K562 (cell line): ENCODE results near the gene TP53RK. TPM values are rescaled to one million over a fixed set of nuclear protein-coding genes. Genes with fewer than 3 reads are reported as not detected.

Experiments used
- ATAC-seq: fragments of 200-7000 bp; cut with Tn5 transposase; 3 replicates; pipeline ENCODE4 v1.9.1; 2020; ENCODE audit warnings: moderate library complexity
- BruUV-seq: library from RNA; stranded (reverse); fragments of 400-500 nt; replicated peaks from 2 replicates; lab custom pipeline; 2021; lab: Mats Ljungman, UMichigan
- CTCF ChIA-PET: fragments of 300-600 bp; formaldehyde crosslinking; extraction: SDS; loops from one replicate; lab custom pipeline; 2021; ENCODE audit warnings: low intra/inter-chr PET ratio; lab: Yijun Ruan, JAX
- POLR2A ChIA-PET: fragments of 300-600, 350-650 bp; sonication (Branson Sonifier 250); formaldehyde crosslinking; extraction: SDS; loops from one replicate; lab custom pipeline; 2021; ENCODE audit warnings: antibody characterized with exemption, inconsistent platforms; lab: Yijun Ruan, JAX
- DNase-seq, 4 experiments: peaks; one replicate each; pipeline versions ENCODE4 v3.0.0 to v3.0.0-alpha.2; 2011 to 2018; ENCODE audit warnings: low spot score in 3 of 4, mixed read lengths in 3 of 4; ENCODE audit errors: extremely low read depth in 1 of 4
- FAIRE-seq: peaks from 2 replicates; lab custom pipeline; 2011; peaks lifted over from hg19 to GRCh38; lab: Jason Lieb, UNC
- H2AFZ ChIP-seq: 2 replicates; pipeline ENCODE4 v1.6.0; 2011; ENCODE audit warnings: low read depth, low read length, control low read depth, inconsistent platforms
- H3K27ac ChIP-seq: fragments of 200-600 bp; 3 replicates; pipeline ENCODE4 v1.8.0; 2011; ENCODE audit warnings: low read depth, mild to moderate bottlenecking, control low read depth, inconsistent platforms, low read length, moderate library complexity, mixed read lengths; ENCODE audit errors: extremely low read depth
- H3K27me3 ChIP-seq, 2 experiments: fragments of 300-600 bp in 1 of 2; 2 replicates in 1 of 2; 3 replicates in 1 of 2; pipeline versions ENCODE4 v1.6.0 to v1.8.0; 2011; ENCODE audit warnings: inconsistent platforms in 2 of 2, low read length in 2 of 2, mild to moderate bottlenecking in 1 of 2, mixed read lengths in 1 of 2, moderate library complexity in 1 of 2; ENCODE audit not compliant: control insufficient read depth in 2 of 2, insufficient read depth in 2 of 2
- H3K36me3 ChIP-seq: fragments of 300-600 bp; 3 replicates; pipeline ENCODE4 v1.8.0; 2011; ENCODE audit warnings: mild to moderate bottlenecking, low read length, inconsistent platforms; ENCODE audit not compliant: control insufficient read depth, insufficient read depth
- H3K4me1 ChIP-seq, 2 experiments: fragments of 200-600 bp in 1 of 2; replicated peaks in 1 of 2; 2 replicates in 1 of 2; 3 replicates in 1 of 2; pipeline versions ENCODE4 v1.5.1 to v1.8.0; 2011; ENCODE audit warnings: inconsistent platforms in 2 of 2, low read length in 2 of 2, mild to moderate bottlenecking in 1 of 2, mixed read lengths in 1 of 2, moderate library complexity in 1 of 2; ENCODE audit not compliant: control insufficient read depth in 2 of 2, insufficient read depth in 2 of 2
- H3K4me2 ChIP-seq: 2 replicates; pipeline ENCODE4 v1.6.1; 2011; ENCODE audit warnings: low read length, control low read depth, inconsistent platforms, mixed read lengths; ENCODE audit not compliant: insufficient read depth
- H3K4me3 ChIP-seq: fragments of 200-600 bp; sonication (generic), shearing (Covaris generic); 2 replicates; pipeline ENCODE4 v1.5.1; 2016; ENCODE audit warnings: control low read depth, inconsistent platforms
- H3K79me2 ChIP-seq: fragments of 200-600 bp; 3 replicates; pipeline ENCODE4 v1.8.0; 2011; ENCODE audit warnings: low read length, inconsistent platforms; ENCODE audit not compliant: control insufficient read depth, insufficient read depth
- H3K9ac ChIP-seq, 2 experiments: 2 replicates each; pipeline versions ENCODE4 v1.6.0 to v1.6.1; 2011; ENCODE audit warnings: low read depth in 2 of 2, low read length in 2 of 2, control low read depth in 1 of 2, inconsistent platforms in 1 of 2, mild to moderate bottlenecking in 1 of 2, mixed read lengths in 1 of 2; ENCODE audit not compliant: insufficient read depth in 1 of 2
- H3K9me1 ChIP-seq: one replicate; pipeline ENCODE4 v1.6.0; 2011; ENCODE audit warnings: inconsistent platforms, mild to moderate bottlenecking, low read length, moderate library complexity; ENCODE audit not compliant: control insufficient read depth, insufficient read depth
- H3K9me3 ChIP-seq: replicated peaks from 2 replicates; pipeline ENCODE4 v1.5.1; 2011; ENCODE audit warnings: low read depth, low read length, inconsistent platforms; ENCODE audit not compliant: control insufficient read depth, insufficient read depth
- H4K20me1 ChIP-seq: replicated peaks from 2 replicates; pipeline ENCODE4 v1.6.1; 2011; ENCODE audit warnings: low read length, inconsistent platforms, mixed read lengths; ENCODE audit not compliant: control insufficient read depth, insufficient read depth
- ARID1B ChIP-seq: fragments of 450-650 bp; IDR thresholded peaks from 2 replicates; pipeline ENCODE4 v1.6.1; 2016; ENCODE audit warnings: antibody characterized with exemption, mild to moderate bottlenecking, inconsistent platforms
- ATF7 ChIP-seq: fragments of 450-650 bp; IDR thresholded peaks from 2 replicates; pipeline ENCODE4 v1.7.1; 2014; ENCODE audit warnings: mild to moderate bottlenecking, moderate library complexity
- BRD4 ChIP-seq: fragments of 200-600 bp; sonication (generic); IDR thresholded peaks from 2 replicates; pipeline ENCODE4 v1.6.1; 2017; ENCODE audit warnings: inconsistent platforms
- JUNB ChIP-seq: fragments of 450-650 bp; formaldehyde crosslinking; conservative IDR thresholded peaks from 2 replicates; pipeline ENCODE4 v1.4.0; 2020; ENCODE audit warnings: mild to moderate bottlenecking
- MYC ChIP-seq, 2 experiments: fragments of 250-450 bp in 1 of 2; sonication (Bioruptor Pico) in 1 of 2; IDR thresholded peaks; 2 replicates each; pipeline versions ENCODE4 v1.5.1 to v1.6.1; 2012 to 2021; ENCODE audit warnings: low read depth in 2 of 2, borderline replicate concordance in 1 of 2, improper control_type of control experiment in 1 of 2, low read length in 1 of 2, mild to moderate bottlenecking in 1 of 2, moderate library complexity in 1 of 2
- PTTG1 ChIP-seq: fragments of 450-650 bp; IDR thresholded peaks from 2 replicates; pipeline ENCODE4 v1.6.1; 2016; ENCODE audit warnings: low read depth, mild to moderate bottlenecking, missing genetic modification characterization, missing compliant biosample characterization
- RBM22 ChIP-seq: fragments of 200-400 bp; formaldehyde crosslinking; IDR thresholded peaks from 2 replicates; pipeline ENCODE4 v1.6.1; 2018; ENCODE audit warnings: low read length, low read depth; ENCODE audit not compliant: poor library complexity, severe bottlenecking
- SMARCA4 ChIP-seq: fragments of 450-650 bp; IDR thresholded peaks from 2 replicates; pipeline ENCODE4 v1.6.1; 2016
- SMARCE1 ChIP-seq: fragments of 450-650 bp; IDR thresholded peaks from 2 replicates; pipeline ENCODE4 v1.7.1; 2016; ENCODE audit warnings: mild to moderate bottlenecking
- SOX6 ChIP-seq: fragments of 450-650 bp; IDR thresholded peaks from 2 replicates; pipeline ENCODE4 v1.6.1; 2014; ENCODE audit warnings: mild to moderate bottlenecking
- SUPT5H ChIP-seq: fragments of 450-650 bp; IDR thresholded peaks from 2 replicates; pipeline ENCODE4 v1.6.1; 2016
- WHSC1 ChIP-seq: IDR thresholded peaks from one replicate; pipeline ENCODE4 v1.6.1; 2012; ENCODE audit warnings: low read length, control low read depth, inconsistent platforms
- ZNF12 ChIP-seq: sonication (generic); formaldehyde crosslinking; IDR thresholded peaks from 2 replicates; pipeline ENCODE4 v1.4.0; 2020; ENCODE audit warnings: mild to moderate bottlenecking, missing genetic modification reagents
- ZNF76 ChIP-seq: fragments of 250-450 bp; sonication (Bioruptor Pico); IDR thresholded peaks from 2 replicates; pipeline ENCODE4 v1.4.0; 2020; ENCODE audit warnings: mild to moderate bottlenecking, moderate library complexity, borderline replicate concordance
- WGBS: fragments of 100-300 bp; shearing (Covaris generic); methylation state at CpG from one replicate; pipeline ENCODE4 v1.1.6; 2016; ENCODE audit warnings: low coverage, mixed read lengths; ENCODE audit not compliant: insufficient coverage; ENCODE audit errors: missing lambda C conversion rate; 5-methylcytosine and 5-hydroxymethylcytosine counted together
- in situ Hi-C: fragments of 300-500 bp; cut with MboI; formaldehyde crosslinking; loops from 4 replicates; pipeline ENCODE4 v1.15.0; 2018; ENCODE audit warnings: inconsistent platforms, mixed read lengths
- intact Hi-C: fragments of 100-400 bp; cut with micrococcal nuclease; formaldehyde crosslinking; loops from 2 replicates; pipeline ENCODE4 v1.14.2; 2022
- polyA plus RNA-seq, 8 experiments: library from polyadenylated mRNA; depleted of rRNA in 4 of 8; stranded (reverse) in 5 of 8; unstranded in 3 of 8; fragments of >200 nt; fragmentation: Nextera tagmentation in 2 of 8; fragmentation: Illumina TruSeq in 1 of 8; extraction: Ambion mirVana in 2 of 8; extraction: Trizol in 1 of 8; gene quantifications; 2 replicates each; pipeline versions ENCODE4 v1.2.1 to v1.2.3, GENCODE V29; 2011 to 2014; ENCODE audit warnings: inconsistent platforms in 1 of 8, missing spikeins in 1 of 8
- total RNA-seq, 7 experiments: library from RNA; depleted of rRNA in 6 of 7; stranded (reverse); fragments of >200 nt in 6 of 7; fragmentation: Illumina TruSeq in 2 of 7; extraction: Trizol in 2 of 7; gene quantifications; 2 replicates each; pipeline versions ENCODE4 v1.2.1 to v1.2.3, GENCODE V29; 2011 to 2021; ENCODE audit warnings: low replicate concordance in 1 of 7
- TF ChIP-seq, protein P1 (sequence below): fragments of 250-450 bp; sonication (Bioruptor Pico); IDR thresholded peaks from 2 replicates; pipeline ENCODE4 v1.5.0; 2020; ENCODE audit warnings: mild to moderate bottlenecking, borderline replicate concordance
- TF ChIP-seq, protein P2 (sequence below): fragments of 450-650 bp; IDR thresholded peaks from 2 replicates; pipeline ENCODE4 v1.6.1; 2017; ENCODE audit warnings: antibody characterized with exemption, mild to moderate bottlenecking

TP53RK gene
- total and polyA plus RNA-seq, 9 of the 15 experiments (the other 6 are each of a cell fraction or from before 2014, with no cell fraction given): 2.9 to 43.5 (median 17.2) TPM

DNA sequence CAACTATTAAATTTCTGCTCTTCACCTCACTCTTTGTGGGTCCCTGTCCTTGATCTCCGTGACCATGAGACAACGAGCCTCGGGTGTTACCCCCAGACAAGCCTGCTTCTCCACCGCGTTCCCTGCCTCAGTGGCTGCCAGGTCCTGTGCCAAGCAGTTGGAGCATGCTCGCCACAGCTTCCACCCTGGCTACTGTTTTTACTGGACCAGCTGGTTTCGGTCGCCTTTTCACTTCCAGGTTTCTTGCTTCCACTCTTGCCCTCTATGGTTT is 5.6 kb downstream of the TP53RK start (continued):
- TF ChIP-seq ZNF76 (CRISPR knock-in tag): no peak
- TF ChIP-seq JUNB: no peak

DNA sequence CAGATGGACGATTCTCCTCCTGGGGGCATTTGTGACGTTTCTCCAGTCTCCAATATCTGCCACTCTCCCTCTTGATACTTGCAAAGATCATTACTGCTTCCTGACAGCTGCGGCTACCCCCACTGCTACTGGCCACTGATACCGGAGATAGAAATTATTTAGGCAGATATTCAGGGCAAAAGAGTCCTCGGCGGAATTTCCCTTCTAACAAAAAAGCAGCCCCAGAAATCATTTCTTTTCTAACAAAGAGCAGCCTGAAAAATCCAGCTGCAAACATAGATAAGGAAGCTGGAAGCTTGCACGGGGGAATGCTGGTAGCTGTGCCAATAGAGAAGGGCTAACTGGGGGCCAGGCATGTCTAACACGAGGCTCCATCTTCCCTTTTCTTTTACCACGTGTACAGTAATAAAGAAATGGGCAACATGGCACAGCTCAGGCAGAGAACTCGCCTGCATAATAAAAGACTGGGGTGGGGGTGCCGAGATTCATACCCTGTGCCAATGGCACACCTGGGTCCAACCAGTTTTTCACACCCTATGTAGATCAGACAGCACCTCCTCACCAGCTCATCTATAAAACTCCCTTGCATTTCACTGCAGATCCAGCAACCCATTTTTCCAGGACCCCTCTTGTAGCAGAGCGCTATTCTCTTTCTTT is 6.1 kb downstream of the TP53RK start:
- peak overlapping the region; percentile 91 for H3K4me2 ChIP-seq
- DNase-seq (peak; percentile 25 to 73 (median 32)), FAIRE-seq (peak; percentile 68), ATAC-seq (peak; percentile 14; the same call in 2 of the 3 replicates)
- H3K4me3 ChIP-seq: peak overlapping the region; percentile 44
- peak overlapping the region; percentile 80 for H3K27ac ChIP-seq
- 0 out of 2 replicates have a peak overlapping the region, but pooled peaks have one; percentile 14 for H2AFZ ChIP-seq
- H3K36me3 ChIP-seq: peaks cover 44% of the 10 kb centered on the region
- POLR2A ChIA-PET: interaction anchor here (0.6 to 1.7 kb wide), 12 partner anchors 8 to 1705 kb away, joined by 3 to 10 read pairs (median 3); no protein-coding TSS in a partner anchor
- H3K27me3 ChIP-seq: no peaks in the 10 kb centered on the region
- peaks cover 4% of the 10 kb centered on the region for H3K9me1 ChIP-seq
- peaks cover 81% of the 10 kb centered on the region for H3K79me2 ChIP-seq
- peak overlapping the region; percentile 74 to 92; a peak in 3 of 4 replicates for H3K9ac ChIP-seq
- intact Hi-C loops (loop anchor here (2.0 to 5.0 kb wide), 2 partner anchors 36 to 124 kb away; no protein-coding TSS in a partner anchor), in situ Hi-C loops (no loop called here)
- no peaks in the 10 kb centered on the region for H3K9me3 ChIP-seq
- peaks cover 3 to 34% of the 10 kb centered on the region in 2 experiments; a peak in 4 of 5 replicates for H3K4me1 ChIP-seq
- WGBS: 6% methylated on average over 12 of the region's 12 CpGs
- CTCF ChIA-PET: no interaction called here
- peaks cover 3% of the 10 kb centered on the region; the same call in 1 of the 2 replicates for H4K20me1 ChIP-seq
- no TSS peak for BruUV-seq
- peak; percentile 37; the same call in 1 of the 2 replicates for TF ChIP-seq SMARCE1
- no peak for TF ChIP-seq BRD4
- peak; percentile 77 for TF ChIP-seq ARID1B
- TF ChIP-seq, protein P1, sequence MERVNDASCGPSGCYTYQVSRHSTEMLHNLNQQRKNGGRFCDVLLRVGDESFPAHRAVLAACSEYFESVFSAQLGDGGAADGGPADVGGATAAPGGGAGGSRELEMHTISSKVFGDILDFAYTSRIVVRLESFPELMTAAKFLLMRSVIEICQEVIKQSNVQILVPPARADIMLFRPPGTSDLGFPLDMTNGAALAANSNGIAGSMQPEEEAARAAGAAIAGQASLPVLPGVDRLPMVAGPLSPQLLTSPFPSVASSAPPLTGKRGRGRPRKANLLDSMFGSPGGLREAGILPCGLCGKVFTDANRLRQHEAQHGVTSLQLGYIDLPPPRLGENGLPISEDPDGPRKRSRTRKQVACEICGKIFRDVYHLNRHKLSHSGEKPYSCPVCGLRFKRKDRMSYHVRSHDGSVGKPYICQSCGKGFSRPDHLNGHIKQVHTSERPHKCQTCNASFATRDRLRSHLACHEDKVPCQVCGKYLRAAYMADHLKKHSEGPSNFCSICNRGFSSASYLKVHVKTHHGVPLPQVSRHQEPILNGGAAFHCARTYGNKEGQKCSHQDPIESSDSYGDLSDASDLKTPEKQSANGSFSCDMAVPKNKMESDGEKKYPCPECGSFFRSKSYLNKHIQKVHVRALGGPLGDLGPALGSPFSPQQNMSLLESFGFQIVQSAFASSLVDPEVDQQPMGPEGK (CRISPR knock-in tag): no peak
- peak; percentile 64; the same call in 1 of the 2 replicates for TF ChIP-seq MYC (IDR thresholded peaks at IDR 0.05; ENCODE audit: low read depth, low read length)
- TF ChIP-seq MYC (CRISPR knock-in tag; IDR thresholded peaks at IDR 0.05; ENCODE audit: borderline replicate concordance, low read depth): no peak
- TF ChIP-seq ATF7: 0 out of 2 replicates have a peak, but pooled peaks have one; percentile 9
- TF ChIP-seq SOX6: peak; percentile 76
- no peak for TF ChIP-seq ZNF12 (CRISPR knock-in tag)
- TF ChIP-seq RBM22: no peak
- TF ChIP-seq WHSC1: no peak
- peak; percentile 61 for TF ChIP-seq SMARCA4
- TF ChIP-seq, protein P2, sequence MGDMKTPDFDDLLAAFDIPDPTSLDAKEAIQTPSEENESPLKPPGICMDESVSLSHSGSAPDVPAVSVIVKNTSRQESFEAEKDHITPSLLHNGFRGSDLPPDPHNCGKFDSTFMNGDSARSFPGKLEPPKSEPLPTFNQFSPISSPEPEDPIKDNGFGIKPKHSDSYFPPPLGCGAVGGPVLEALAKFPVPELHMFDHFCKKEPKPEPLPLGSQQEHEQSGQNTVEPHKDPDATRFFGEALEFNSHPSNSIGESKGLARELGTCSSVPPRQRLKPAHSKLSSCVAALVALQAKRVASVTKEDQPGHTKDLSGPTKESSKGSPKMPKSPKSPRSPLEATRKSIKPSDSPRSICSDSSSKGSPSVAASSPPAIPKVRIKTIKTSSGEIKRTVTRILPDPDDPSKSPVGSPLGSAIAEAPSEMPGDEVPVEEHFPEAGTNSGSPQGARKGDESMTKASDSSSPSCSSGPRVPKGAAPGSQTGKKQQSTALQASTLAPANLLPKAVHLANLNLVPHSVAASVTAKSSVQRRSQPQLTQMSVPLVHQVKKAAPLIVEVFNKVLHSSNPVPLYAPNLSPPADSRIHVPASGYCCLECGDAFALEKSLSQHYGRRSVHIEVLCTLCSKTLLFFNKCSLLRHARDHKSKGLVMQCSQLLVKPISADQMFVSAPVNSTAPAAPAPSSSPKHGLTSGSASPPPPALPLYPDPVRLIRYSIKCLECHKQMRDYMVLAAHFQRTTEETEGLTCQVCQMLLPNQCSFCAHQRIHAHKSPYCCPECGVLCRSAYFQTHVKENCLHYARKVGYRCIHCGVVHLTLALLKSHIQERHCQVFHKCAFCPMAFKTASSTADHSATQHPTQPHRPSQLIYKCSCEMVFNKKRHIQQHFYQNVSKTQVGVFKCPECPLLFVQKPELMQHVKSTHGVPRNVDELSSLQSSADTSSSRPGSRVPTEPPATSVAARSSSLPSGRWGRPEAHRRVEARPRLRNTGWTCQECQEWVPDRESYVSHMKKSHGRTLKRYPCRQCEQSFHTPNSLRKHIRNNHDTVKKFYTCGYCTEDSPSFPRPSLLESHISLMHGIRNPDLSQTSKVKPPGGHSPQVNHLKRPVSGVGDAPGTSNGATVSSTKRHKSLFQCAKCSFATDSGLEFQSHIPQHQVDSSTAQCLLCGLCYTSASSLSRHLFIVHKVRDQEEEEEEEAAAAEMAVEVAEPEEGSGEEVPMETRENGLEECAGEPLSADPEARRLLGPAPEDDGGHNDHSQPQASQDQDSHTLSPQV: peak; percentile 74
- TF ChIP-seq PTTG1 (tag): no peak
- TF ChIP-seq SUPT5H: no peak
